Progenitor cell of endocrine pancreas (in vitro differentiated cells): Measurements from ENCODE around the gene HMX2. TPM values are rescaled to one million over a fixed set of nuclear protein-coding genes. Genes with fewer than 3 reads are reported as not detected.

Experiments
- DNase-seq: peaks from one replicate; pipeline ENCODE4 v3.0.0; 2021; ENCODE audit warnings: low spot score; ENCODE audit not compliant: unreplicated experiment
- H3K27ac Mint-ChIP-seq: 2 replicates; pipeline ENCODE4 v1.8.0; 2021; ENCODE audit warnings: mild to moderate bottlenecking, moderate library complexity, mixed read lengths
- H3K27me3 Mint-ChIP-seq: 2 replicates; pipeline ENCODE4 v1.8.0; 2021; ENCODE audit warnings: mixed read lengths
- H3K36me3 Mint-ChIP-seq: 2 replicates; pipeline ENCODE4 v1.8.0; 2022; ENCODE audit warnings: mixed read lengths; ENCODE audit not compliant: insufficient read depth
- H3K4me1 Mint-ChIP-seq: 2 replicates; pipeline ENCODE4 v1.8.0; 2021; ENCODE audit warnings: low read depth, mixed read lengths
- H3K4me3 Mint-ChIP-seq: 2 replicates; pipeline ENCODE4 v1.8.0; 2021; ENCODE audit warnings: low read depth, mild to moderate bottlenecking, moderate library complexity, mixed read lengths
- H3K9me3 Mint-ChIP-seq: 2 replicates; pipeline ENCODE4 v1.8.0; 2021; ENCODE audit warnings: low read depth, mixed read lengths
- total RNA-seq: library from RNA; stranded (reverse); gene quantifications from 2 replicates; pipeline ENCODE4 v1.2.1, GENCODE V29; 2021
- TF ChIP-seq, protein P1 (sequence below): fragments of 200-600 bp; sonication (generic); IDR thresholded peaks from one replicate; pipeline ENCODE4 v1.5.0; 2021; ENCODE audit warnings: antibody characterized with exemption, mild to moderate bottlenecking; ENCODE audit not compliant: unreplicated experiment

HMX2 gene
- total RNA-seq, 1 donor from 2014 or later: not detected

DNA sequence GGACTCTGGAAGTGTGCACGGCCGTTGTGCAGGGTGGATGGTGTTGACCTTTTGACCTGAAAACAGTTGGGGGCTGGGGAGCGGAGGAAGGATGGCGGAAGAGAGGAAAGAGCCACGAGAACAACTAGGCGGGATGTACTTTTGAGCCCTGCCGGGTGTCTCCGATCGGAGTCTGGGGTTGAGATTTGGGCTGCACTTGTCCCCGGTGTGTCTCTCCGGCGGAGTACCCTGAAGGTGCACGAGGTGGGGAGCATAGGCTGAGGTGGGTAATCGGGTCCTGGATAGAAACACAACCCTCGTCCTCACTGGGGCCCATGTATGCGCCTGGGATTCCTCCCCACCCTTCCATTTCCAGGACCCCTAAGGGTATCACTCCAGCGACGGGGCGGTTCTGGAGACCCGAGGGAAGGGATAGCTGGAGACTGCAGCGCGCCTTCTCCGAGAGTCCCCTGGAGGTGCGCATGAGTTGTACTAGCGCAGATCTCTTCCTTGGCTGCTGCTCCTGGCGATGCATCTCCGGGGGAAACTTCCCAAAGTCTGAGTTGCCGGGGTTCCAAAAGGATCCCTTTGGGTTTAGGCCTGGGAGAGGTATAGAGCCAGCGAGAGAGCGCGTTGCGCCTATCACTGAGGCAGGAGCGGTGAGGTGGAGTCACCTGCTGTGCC, 4.6 kb upstream of the HMX2 start:
- Mint-ChIP-seq H3K4me3 (no peak overlapping the region), H3K36me3 (no peaks in the 10 kb centered on the region), H3K27me3 (peaks cover 89% of the 10 kb centered on the region), H3K4me1 (peaks cover 20% of the 10 kb centered on the region), H3K27ac (no peak overlapping the region), H3K9me3 (no peaks in the 10 kb centered on the region)
- TF ChIP-seq, protein P1, sequence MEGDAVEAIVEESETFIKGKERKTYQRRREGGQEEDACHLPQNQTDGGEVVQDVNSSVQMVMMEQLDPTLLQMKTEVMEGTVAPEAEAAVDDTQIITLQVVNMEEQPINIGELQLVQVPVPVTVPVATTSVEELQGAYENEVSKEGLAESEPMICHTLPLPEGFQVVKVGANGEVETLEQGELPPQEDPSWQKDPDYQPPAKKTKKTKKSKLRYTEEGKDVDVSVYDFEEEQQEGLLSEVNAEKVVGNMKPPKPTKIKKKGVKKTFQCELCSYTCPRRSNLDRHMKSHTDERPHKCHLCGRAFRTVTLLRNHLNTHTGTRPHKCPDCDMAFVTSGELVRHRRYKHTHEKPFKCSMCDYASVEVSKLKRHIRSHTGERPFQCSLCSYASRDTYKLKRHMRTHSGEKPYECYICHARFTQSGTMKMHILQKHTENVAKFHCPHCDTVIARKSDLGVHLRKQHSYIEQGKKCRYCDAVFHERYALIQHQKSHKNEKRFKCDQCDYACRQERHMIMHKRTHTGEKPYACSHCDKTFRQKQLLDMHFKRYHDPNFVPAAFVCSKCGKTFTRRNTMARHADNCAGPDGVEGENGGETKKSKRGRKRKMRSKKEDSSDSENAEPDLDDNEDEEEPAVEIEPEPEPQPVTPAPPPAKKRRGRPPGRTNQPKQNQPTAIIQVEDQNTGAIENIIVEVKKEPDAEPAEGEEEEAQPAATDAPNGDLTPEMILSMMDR: no peak
- no peak for DNase-seq

DNA sequence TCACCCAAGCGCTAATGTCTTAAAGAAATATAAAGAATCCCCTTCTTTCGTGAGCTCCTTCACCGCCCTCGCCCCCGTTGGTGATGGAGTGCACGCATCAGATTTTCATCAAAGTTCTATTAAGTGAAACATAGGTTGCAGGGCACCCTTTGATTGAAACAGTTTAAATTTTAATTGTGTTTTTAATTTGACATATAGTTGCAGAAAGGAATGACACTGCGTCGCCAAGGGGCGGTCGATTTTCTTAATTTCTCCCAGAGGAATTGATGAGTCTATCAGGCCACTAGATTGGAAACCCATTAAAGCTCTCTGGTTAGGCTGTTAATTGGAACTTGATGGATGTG, 4.1 kb upstream of the HMX2 start:
- TF ChIP-seq, protein P1: no peak
- H3K4me1 Mint-ChIP-seq: peaks cover 21% of the 10 kb centered on the region
- no peak for DNase-seq
- no peaks in the 10 kb centered on the region for H3K36me3 Mint-ChIP-seq
- peaks cover 85% of the 10 kb centered on the region for H3K27me3 Mint-ChIP-seq
- no peak overlapping the region for H3K4me3 Mint-ChIP-seq
- no peaks in the 10 kb centered on the region for H3K9me3 Mint-ChIP-seq
- no peak overlapping the region for H3K27ac Mint-ChIP-seq

GRCh38 chr10:123144697-123145541, 3.0 kb upstream of the HMX2 start:
- TF ChIP-seq, protein P1: no peak
- H3K9me3 Mint-ChIP-seq: no peaks in the 10 kb centered on the region
- peaks cover 14% of the 10 kb centered on the region for H3K4me1 Mint-ChIP-seq
- peaks cover 82% of the 10 kb centered on the region for H3K27me3 Mint-ChIP-seq
- DNase-seq: no peak
- no peaks in the 10 kb centered on the region for H3K36me3 Mint-ChIP-seq
- no peak overlapping the region for H3K27ac Mint-ChIP-seq
- H3K4me3 Mint-ChIP-seq: no peak overlapping the region

- Mint-ChIP-seq H3K4me3 (no peak overlapping the region), H3K36me3 (no peaks in the 10 kb centered on the region), H3K27me3 (peaks cover 82% of the 10 kb centered on the region), H3K9me3 (no peaks in the 10 kb centered on the region), H3K27ac (no peak overlapping the region), H3K4me1 (peaks cover 13% of the 10 kb centered on the region)
- TF ChIP-seq, protein P1: no peak
- no peak for DNase-seq
Measured at GRCh38 chr10:123145542-123146012, 2.4 kb upstream of the HMX2 start.

DNA sequence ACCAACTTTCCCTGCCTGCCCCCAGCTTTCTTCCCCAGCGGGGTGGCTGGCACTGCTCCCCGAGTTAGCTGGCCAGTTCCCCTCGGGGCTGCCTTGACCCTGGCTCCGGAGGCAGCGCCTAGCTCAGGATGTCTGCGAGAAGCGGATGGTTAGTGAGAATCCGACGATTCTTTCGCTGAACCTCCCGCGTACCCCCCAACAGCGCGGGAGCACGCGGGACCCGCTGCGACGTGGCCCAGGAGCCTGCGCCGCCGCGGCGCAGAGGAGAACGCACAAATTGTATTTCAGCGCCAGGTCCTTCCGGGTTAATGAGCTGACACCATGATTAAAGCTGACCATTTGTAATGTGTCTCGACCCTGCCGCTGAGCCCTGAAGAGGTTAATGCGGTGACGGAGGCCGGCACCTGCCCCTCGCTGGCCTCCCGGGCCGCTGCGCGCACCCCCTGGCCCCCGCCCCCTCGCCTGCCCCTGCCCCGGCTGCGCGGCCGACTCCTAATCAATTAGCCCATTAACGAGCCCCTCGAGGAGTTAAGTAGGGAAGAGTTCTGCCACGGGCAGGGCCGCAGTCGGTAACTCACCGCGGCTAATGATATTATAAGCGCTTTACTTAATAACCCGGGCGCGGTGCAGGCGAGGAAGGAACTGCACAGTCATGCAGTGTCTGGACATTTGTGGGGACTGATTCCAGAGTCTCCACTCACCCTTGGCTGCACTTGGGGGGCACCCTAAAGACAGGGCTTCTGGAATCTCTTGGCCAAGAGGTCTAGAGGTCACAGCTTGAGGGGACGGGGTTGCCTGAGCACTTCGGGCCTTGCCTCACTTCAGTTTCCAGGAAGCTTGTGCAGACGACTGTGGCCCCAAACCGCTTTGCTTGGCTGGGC, 1.7 kb upstream of the HMX2 start:
- TF ChIP-seq, protein P1: no peak
- H3K4me3 Mint-ChIP-seq: no peak overlapping the region
- peaks cover 14% of the 10 kb centered on the region for H3K4me1 Mint-ChIP-seq
- H3K27me3 Mint-ChIP-seq: peaks cover 82% of the 10 kb centered on the region
- H3K27ac Mint-ChIP-seq: no peak overlapping the region
- H3K9me3 Mint-ChIP-seq: no peaks in the 10 kb centered on the region
- H3K36me3 Mint-ChIP-seq: no peaks in the 10 kb centered on the region
- DNase-seq: peak; percentile 25
